NCI-H2029 (cell line): ENCODE data around the gene JADE2.
"Not testable (repeated sequence)": the region's sequence is repeated elsewhere in the genome, so short reads cannot be mapped to it uniquely, and the experiment has no call there.

Experiments used
- DNase-seq: peaks from one replicate; lab custom pipeline; 2025; lab: John Stamatoyannopoulos, UW

JADE2 gene

DNA sequence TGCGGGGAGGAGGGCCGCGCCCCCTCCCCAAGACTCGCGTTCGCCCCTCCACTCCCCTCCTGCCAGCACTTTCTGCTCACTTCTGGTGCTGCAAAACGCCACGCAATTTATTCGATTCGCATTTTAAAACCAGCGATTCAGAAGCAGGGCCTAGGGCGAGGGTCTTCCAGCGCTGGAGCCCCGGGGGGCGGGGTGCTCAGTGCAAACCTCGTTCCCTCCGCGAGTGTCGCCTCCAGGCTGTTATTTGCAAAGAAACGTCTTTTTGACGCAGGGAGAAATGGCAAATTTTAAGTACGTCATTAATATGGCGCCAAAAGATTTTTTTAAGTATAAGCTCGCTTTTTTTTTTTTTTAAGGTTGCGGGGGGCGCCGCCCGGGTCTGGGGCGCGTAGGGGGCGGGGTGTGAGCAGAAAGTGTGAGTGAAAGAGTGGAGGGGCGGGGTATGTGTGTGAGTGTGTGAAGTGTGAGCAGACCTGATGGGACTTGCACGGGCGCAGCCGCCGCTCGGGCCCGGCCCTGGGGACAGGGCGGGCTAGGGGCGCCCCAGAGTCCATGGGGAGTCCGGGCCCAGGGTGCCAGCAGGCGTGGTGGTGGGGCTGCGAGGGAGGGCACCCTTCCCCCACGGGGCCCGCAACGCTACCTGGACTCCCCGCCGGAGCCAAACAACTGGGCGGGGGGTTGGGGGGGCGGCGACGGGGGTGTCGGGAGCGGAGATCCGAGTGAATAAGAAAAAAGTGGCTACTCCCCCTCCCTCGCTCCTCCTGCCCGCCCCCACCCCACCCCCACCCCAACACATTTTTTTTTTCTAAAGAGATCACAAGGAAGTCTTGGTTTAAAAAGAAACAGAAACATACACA lies at the start of gene JADE2:
Gene JADE2, plus strand, starts transcription at position 845 of the 857 bp plus-strand sequence. CDS start 10,188 bp downstream, outside the sequence.
- DNase-seq, result peak; percentile 50

GRCh38 chr5:134477462-134478245 lies 47.8 kb upstream of the JADE2 start:
- DNase-seq, result no peak

DNA sequence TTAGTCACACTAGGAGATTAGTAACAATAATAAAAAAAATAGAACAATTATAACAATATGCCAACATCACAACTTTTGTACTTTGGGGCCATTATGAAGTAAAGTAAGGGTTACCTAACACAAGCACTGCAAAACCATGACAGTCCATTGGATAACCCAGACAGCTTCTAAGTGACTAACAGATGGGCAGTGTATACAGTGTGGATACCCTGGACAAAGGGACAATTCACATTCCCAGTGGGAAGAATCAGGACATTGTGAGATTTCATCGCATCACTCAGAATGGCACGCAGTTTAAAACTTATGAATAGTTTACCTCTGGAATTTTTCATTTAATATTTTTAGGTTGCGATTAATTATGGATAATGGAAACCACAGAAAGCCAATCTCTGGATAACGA lies 45.6 kb upstream of the JADE2 start:
- DNase-seq, result no peak

DNA sequence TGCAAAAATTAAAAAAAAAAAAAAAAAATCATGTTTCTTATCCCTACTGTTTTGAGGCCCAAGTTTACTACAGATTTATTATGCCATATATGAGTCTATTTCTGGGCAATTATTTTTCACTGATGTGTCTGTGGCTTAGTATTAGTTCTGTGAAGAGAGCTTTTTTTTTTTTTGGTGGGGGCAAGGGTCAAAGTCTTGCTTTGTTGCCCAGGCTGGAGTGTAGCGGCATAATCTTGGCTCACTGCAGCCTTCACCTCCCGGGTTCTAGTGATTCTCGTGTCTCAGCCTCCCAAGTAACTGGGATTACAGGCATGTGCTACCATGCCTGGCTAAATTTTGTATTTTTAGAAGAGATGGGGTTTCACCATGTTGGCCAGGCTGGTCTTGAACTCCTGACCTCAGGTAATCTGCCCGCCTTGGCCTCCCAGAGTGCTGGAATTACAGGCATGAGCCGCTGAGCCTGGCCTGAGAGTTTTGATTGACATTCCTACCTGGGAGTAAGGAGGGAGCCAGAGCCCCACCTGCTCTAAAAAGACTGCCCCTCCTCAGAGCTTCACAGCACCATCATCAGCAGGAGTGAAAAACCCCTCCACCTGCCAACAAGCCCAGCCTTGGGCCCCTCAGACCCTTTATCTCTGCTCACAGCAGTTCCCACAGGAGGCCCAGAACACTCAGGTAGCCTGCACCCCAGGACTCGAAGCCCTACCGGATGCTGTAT lies 36.1 kb upstream of the JADE2 start:
- DNase-seq, result no peak

GRCh38 chr5:134490255-134490924 lies 35.1 kb upstream of the JADE2 start:
- DNase-seq, result no peak

GRCh38 chr5:134490925-134491271 lies 34.6 kb upstream of the JADE2 start:
- no peak for DNase-seq

DNA sequence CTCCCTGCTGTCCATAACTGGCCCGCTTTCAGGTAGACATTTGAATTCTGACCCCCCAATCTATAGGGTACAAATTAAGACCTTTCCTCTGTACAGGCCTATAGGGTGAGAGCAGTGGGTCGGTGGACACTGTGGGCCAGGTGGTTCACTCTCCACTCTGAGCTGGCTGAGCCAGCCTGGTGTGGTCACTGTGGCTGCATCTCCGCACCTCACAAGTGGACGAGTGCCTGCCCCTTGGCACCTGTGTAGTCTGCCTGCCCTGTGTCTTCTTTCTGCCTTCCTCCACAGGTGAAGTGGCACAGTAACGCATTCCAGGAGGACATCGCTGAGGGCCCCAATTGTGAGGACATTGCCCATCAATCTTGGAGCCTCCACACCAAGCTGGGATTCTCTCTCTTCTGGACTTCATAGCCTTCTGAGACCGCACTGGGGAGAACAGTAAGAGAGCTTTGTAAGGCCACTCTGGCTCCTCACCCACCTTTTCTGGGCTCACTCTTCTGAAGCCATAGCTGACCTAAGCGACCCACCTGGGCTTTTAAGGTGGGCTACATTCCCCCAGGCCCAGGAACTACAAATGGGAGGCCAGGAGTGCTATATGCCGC lies 33.5 kb upstream of the JADE2 start:
- DNase-seq, result no peak

DNA sequence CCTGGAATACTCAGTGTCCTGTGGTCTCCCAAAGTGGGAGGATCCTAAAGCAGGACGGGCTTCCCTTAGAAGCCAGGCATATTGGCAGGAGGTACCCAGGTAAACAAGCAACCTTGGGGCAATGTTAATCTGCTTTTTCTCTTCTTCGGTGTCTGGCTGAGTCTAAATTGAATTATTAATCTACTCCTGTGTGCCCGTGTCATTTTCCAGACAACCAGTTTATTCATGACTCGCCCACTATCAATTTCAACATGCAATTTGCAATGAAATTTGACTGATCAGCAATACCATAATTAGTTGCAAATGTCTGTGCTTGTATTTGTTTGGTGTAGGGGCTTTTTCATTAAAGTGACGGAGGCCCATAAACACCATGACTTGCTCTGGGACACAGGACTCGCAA lies 32.9 kb upstream of the JADE2 start:
- no peak for DNase-seq

DNA sequence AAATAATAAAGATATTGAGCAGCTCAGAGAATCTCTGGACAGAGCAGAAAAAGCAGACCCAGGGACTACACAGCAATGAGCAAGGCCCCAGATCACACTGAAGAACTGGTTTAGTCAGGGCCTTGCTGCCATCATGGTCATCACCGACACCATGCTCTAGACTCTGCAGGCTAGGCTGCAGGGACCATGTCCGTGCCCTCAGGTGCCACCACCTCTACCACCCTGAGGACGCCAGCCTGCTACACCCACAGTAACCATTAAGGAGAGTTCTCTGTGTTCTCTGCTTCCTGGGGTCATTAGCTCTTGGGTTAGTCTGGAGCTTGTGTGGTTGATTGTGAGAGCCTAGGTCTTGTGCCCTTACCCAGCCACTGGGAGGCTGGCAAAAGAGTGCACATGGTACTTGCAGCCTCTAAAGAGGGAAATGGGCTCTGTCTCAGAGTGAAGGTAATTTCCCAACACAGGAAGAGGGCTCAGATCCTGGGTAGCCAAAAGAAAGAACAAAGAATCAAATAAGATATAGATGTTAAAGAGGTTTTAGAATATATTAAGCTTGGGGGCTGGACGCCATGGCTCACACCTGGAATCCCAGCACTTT lies 31.9 kb upstream of the JADE2 start:
- no peak for DNase-seq

- no peak for DNase-seq
Measured at GRCh38 chr5:134494780-134495179, 30.7 kb upstream of the JADE2 start.

GRCh38 chr5:134499905-134500304 lies 25.6 kb upstream of the JADE2 start:
- not testable (repeated sequence) for DNase-seq

DNA sequence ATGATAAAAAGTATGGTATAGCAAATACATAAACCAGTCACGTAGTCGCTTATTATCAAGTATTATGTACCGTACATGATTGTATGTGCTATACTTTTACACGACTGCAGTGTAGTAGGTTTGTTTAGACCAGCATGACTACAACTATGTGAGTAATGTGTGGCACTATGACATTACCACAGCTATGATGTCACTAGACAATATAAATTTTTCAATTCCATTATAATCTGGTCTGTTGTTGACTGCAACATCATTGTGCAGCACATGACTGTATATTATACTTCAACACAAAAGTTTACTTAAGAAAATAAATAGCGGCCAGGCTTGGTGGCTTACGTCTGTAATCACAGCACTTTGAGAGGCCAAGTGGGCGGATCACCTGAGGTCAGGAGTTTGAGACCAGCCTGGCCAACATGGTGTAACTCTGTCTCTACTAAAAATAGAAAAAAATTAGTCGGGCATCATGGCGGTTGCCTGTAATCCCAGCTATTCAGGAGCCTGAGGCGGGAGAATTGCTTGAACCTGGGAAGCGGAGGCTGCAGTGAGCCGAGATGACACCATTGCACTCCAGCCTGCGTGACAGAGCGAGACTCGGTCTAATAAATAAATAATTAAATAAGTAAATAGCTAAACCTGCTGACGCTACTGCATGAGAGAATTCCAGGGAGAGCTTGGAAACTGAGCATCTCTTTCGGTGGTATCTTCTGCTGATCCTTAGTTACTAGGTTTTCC lies 24.6 kb upstream of the JADE2 start:
- no peak for DNase-seq

DNA sequence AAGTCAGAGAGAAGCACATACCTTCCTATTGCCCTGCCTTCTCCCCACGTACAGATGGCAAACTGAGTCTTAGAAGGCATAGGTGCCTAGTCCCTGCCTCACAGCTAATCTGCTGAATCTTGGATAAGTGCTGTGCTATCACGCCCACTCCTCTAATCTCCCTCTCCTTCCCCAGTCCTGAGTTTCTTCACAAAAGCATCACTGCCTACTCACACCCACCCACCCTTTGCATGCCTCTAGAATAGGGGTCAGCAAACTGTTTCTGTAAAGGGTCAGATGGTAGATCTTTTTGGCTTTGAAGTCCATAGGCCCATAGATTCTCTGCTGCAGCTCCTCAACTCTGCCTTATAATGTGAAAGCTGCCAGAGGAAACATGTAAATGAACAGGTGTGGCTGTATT lies 23.2 kb upstream of the JADE2 start:
- DNase-seq, result no peak

GRCh38 chr5:134503088-134503936 lies 22.2 kb upstream of the JADE2 start:
- DNase-seq, result peak; percentile 60

- DNase-seq, result no peak
Measured at GRCh38 chr5:134503937-134504437, 21.5 kb upstream of the JADE2 start.

DNA sequence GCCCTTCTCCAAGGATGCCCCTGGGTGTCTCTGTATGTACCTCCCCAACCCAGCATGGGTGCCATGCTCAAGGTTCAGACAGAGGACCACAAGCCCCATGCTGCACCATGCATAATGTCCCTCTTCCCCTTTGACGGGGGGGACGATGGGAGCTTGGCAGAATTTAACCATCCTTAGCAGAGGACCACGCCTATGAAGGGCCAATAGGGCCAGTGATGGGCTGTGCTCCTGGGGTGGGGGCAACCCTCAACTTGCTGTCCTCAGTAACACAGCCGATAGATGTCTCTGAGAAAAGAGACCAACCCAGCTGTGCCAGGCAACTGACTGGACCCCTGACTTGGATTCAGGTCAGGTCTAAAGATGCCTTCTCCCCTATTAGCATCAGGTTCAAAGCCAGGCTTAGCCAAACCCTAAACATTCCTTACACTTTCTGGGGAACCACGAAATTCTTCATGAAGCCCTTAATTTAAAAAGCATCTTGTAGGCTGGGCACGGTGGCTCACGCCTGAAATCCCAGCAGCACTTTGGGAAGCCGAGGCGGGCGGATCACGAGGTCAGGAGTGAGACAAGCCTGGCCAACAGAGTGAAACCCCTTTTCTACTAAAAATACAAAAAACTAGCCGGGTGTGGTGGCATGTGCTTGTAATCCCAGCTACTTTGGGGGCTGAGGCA lies 20.7 kb upstream of the JADE2 start:
- no peak for DNase-seq

DNA sequence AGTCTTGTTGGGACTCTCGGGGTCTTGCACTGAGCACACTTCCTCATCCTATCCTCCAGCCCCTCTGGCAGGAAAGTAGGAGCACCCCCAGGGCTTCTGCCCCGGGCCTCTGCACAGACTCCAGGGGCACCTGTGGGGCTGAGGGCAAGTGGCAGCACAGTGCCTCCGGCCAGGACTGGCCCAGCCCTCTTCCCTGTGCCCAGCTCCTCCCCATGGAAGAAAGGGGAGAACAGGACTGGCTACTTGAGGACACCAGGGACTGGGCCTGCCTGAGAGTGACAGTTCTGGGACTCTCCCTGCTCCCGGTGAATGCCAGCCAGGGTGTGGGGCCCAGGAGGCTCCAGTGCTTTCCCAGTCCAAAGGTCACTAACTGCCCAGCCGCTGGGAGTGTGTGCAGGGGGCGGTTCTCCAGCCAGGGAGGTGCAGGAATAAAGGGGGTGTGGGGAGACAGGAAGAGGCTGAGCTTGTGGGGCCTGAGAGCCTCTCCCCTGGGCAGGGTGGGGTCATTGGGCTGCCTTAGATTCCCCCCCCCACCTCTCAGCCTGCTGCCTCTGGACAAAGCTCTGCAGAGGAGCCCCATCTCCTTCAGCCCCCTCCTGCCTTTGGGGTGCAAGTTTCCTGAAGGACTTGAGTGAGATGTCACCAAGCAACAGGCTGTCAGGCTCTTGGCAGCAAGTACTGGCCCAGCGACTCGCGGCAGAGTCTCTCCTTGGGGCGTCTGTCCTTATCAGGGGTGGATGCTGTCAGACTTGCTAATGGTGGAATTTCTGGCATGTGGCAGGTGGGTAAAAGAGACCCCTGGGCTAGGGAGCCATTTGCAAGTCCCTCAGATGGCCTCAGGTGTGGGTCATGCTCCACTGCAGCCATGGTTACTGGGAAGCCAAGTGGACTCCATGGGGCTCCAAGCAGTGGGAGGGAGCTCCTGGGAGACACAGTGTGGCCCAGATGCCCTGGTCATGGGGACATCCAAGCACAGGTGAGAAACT lies 19.1 kb upstream of the JADE2 start:
- no peak for DNase-seq

GRCh38 chr5:134507452-134507851 lies 18.0 kb upstream of the JADE2 start:
- DNase-seq, result no peak
